ENCODE measurements around the gene IRS1.

The IRS1 gene

GRCh38 chr2:226691255-226691654 lies 108.4 kb downstream of the IRS1 start:
- no peak for TF ChIP-seq CEBPB (IDR thresholded peaks at IDR 0.05)
- TF ChIP-seq RAD21 (IDR thresholded peaks at IDR 0.05; ENCODE audit: low read depth): no peak
- TF ChIP-seq EGR1 (IDR thresholded peaks at IDR 0.05): no peak
- no peak for TF ChIP-seq NFIC (IDR thresholded peaks at IDR 0.05)
- TF ChIP-seq CREB1 (IDR thresholded peaks at IDR 0.05; ENCODE audit: low read depth): no peak
- TF ChIP-seq EP300 (IDR thresholded peaks at IDR 0.05; ENCODE audit: borderline replicate concordance): no peak
- TF ChIP-seq TEAD4 (IDR thresholded peaks at IDR 0.05): no peak
- TF ChIP-seq REST (IDR thresholded peaks at IDR 0.05; ENCODE audit: low read depth): no peak
- TF ChIP-seq FOXM1 (IDR thresholded peaks at IDR 0.05; ENCODE audit: borderline replicate concordance, low read depth): no peak
- no peak for TF ChIP-seq ZBTB7A (IDR thresholded peaks at IDR 0.05; ENCODE audit: low read depth)
- no peak for TF ChIP-seq TAF1 (IDR thresholded peaks at IDR 0.05; ENCODE audit: low read depth)
- TF ChIP-seq, protein P1, sequence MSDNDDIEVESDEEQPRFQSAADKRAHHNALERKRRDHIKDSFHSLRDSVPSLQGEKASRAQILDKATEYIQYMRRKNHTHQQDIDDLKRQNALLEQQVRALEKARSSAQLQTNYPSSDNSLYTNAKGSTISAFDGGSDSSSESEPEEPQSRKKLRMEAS (IDR thresholded peaks at IDR 0.05): no peak

DNA sequence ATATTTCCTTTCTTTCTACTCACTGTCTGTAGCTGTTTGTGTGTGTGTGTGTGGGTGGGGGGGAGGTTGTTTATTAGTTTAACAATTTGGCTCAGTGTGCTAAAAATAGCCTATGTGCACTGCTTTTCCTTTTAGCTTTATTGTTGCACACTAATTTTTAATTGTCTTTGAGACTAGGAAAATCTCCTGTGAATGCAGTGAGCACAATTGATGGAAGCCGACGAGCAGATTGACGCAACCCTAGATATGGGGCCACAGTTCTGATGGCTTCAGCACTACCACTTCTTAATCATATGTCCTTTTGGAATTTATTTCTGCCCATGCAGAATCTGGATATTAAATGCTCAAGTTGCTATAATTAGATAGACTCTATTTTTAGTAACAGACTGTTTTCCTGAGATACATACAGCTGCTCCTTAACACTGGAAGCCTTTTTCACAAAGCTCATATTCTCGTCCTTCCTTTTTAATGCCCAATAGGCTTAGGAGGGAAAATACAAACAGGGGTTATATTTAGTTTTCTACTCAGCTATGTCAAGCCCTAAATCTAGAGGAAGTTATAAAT lies 109.1 kb downstream of the IRS1 start:
- no peak for TF ChIP-seq CREB1 (IDR thresholded peaks at IDR 0.05; ENCODE audit: low read depth)
- TF ChIP-seq EGR1 (IDR thresholded peaks at IDR 0.05): no peak

- TF ChIP-seq TEAD4 (IDR thresholded peaks at IDR 0.05): peak; percentile 72
- peak; percentile 76 for TF ChIP-seq TCF12 (IDR thresholded peaks at IDR 0.05; ENCODE audit: low read depth)
- TF ChIP-seq ZBTB7A (IDR thresholded peaks at IDR 0.05; ENCODE audit: low read depth): no peak
- TF ChIP-seq, protein P1 (IDR thresholded peaks at IDR 0.05): peak; percentile 31; the same call in 1 of the 2 replicates
- TF ChIP-seq NFIC (IDR thresholded peaks at IDR 0.05): peak; percentile 88
- no peak; the same call in 1 of the 2 replicates for TF ChIP-seq CEBPB (IDR thresholded peaks at IDR 0.05)
- TF ChIP-seq REST (IDR thresholded peaks at IDR 0.05; ENCODE audit: low read depth): no peak
- peak; percentile 93 for TF ChIP-seq FOXM1 (IDR thresholded peaks at IDR 0.05; ENCODE audit: borderline replicate concordance, low read depth)
- peak; percentile 8; the same call in 1 of the 2 replicates for TF ChIP-seq RAD21 (IDR thresholded peaks at IDR 0.05; ENCODE audit: low read depth)
- TF ChIP-seq EP300 (IDR thresholded peaks at IDR 0.05; ENCODE audit: borderline replicate concordance): peak; percentile 91
These were observed 111.9 kb downstream of the IRS1 start for GRCh38 chr2:226687641-226688253.

- TF ChIP-seq USF1 (IDR thresholded peaks at IDR 0.05) (no peak), TCF12 (IDR thresholded peaks at IDR 0.05; ENCODE audit: low read depth) (no peak), FOXM1 (IDR thresholded peaks at IDR 0.05; ENCODE audit: borderline replicate concordance, low read depth) (no peak), ZBTB7A (IDR thresholded peaks at IDR 0.05; ENCODE audit: low read depth) (no peak), NFIC (IDR thresholded peaks at IDR 0.05) (no peak), TEAD4 (IDR thresholded peaks at IDR 0.05) (no peak), RAD21 (IDR thresholded peaks at IDR 0.05; ENCODE audit: low read depth) (no peak), REST (IDR thresholded peaks at IDR 0.05; ENCODE audit: low read depth) (no peak), CREB1 (IDR thresholded peaks at IDR 0.05; ENCODE audit: low read depth) (no peak), YY1 (IDR thresholded peaks at IDR 0.05; ENCODE audit: low read depth) (no peak), TAF1 (IDR thresholded peaks at IDR 0.05; ENCODE audit: low read depth) (no peak), EGR1 (IDR thresholded peaks at IDR 0.05) (no peak), EP300 (IDR thresholded peaks at IDR 0.05; ENCODE audit: borderline replicate concordance) (no peak), CEBPB (IDR thresholded peaks at IDR 0.05) (no peak)
- TF ChIP-seq, protein P1 (IDR thresholded peaks at IDR 0.05): no peak
These were observed 115.1 kb downstream of the IRS1 start for GRCh38 chr2:226684563-226684959.

Data from Ishikawa (cell line).